ENCODE measurements around the gene NCAN.

The NCAN gene

GRCh38 chr19:19262190-19263057 lies 50.7 kb downstream of the NCAN start:
- no peaks in the 10 kb centered on the region for H3K79me2 ChIP-seq (ENCODE audit: control insufficient read depth, insufficient read depth, low read length, unreplicated experiment)
- no peak overlapping the region for H3K27ac ChIP-seq (ENCODE audit: low read depth, low read length)
- peaks cover 3% of the 10 kb centered on the region for H3K4me1 ChIP-seq (ENCODE audit: control insufficient read depth, insufficient read depth, low read length, unreplicated experiment)
- H2AFZ ChIP-seq (ENCODE audit: low read length, unreplicated experiment) = peak overlapping the region; percentile 5
- H3K4me3 ChIP-seq (ENCODE audit: low read depth, low read length) = no peak overlapping the region
- peaks cover 29% of the 10 kb centered on the region for H3K27me3 ChIP-seq (ENCODE audit: insufficient read depth, low read length)
- H3K36me3 ChIP-seq (ENCODE audit: insufficient read depth, low read length) = no peaks in the 10 kb centered on the region

GRCh38 chr19:19263886-19264487 lies 52.2 kb downstream of the NCAN start:
- H3K27ac ChIP-seq (ENCODE audit: low read depth, low read length) = no peak overlapping the region
- no peak overlapping the region for H2AFZ ChIP-seq (ENCODE audit: low read length, unreplicated experiment)
- H3K79me2 ChIP-seq (ENCODE audit: control insufficient read depth, insufficient read depth, low read length, unreplicated experiment) = no peaks in the 10 kb centered on the region
- H3K36me3 ChIP-seq (ENCODE audit: insufficient read depth, low read length) = no peaks in the 10 kb centered on the region
- H3K4me1 ChIP-seq (ENCODE audit: control insufficient read depth, insufficient read depth, low read length, unreplicated experiment) = peaks cover 3% of the 10 kb centered on the region
- H3K4me3 ChIP-seq (ENCODE audit: low read depth, low read length) = no peak overlapping the region
- H3K27me3 ChIP-seq (ENCODE audit: insufficient read depth, low read length) = peaks cover 29% of the 10 kb centered on the region

DNA sequence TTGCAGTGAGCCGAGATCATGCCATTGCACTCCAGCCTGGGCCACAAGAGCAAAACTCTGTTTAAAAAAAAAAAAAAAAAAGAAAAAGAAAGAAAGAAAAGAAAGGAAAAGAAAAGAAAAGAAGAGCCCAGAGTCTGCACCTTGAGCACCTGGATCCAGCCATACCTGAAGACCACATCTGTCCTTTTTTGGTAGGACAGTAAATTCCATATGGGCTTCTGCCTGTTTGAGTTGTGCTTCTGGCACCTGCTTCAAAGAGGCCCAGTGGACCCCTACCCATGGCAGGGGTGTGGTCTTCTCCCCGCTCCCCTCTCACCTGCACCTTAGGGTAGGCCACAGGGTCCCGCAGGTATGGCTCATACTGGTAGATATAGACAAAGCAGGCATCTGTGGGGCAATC lies 55.5 kb downstream of the NCAN start:
- Histone ChIP-seq H3K27ac (ENCODE audit: low read depth, low read length) (no peak overlapping the region), H3K36me3 (ENCODE audit: insufficient read depth, low read length) (no peaks in the 10 kb centered on the region), H2AFZ (ENCODE audit: low read length, unreplicated experiment) (no peak overlapping the region), H3K4me1 (ENCODE audit: control insufficient read depth, insufficient read depth, low read length, unreplicated experiment) (no peaks in the 10 kb centered on the region), H3K79me2 (ENCODE audit: control insufficient read depth, insufficient read depth, low read length, unreplicated experiment) (no peaks in the 10 kb centered on the region), H3K4me3 (ENCODE audit: low read depth, low read length) (no peak overlapping the region), H3K27me3 (ENCODE audit: insufficient read depth, low read length) (peaks cover 9% of the 10 kb centered on the region)

DNA sequence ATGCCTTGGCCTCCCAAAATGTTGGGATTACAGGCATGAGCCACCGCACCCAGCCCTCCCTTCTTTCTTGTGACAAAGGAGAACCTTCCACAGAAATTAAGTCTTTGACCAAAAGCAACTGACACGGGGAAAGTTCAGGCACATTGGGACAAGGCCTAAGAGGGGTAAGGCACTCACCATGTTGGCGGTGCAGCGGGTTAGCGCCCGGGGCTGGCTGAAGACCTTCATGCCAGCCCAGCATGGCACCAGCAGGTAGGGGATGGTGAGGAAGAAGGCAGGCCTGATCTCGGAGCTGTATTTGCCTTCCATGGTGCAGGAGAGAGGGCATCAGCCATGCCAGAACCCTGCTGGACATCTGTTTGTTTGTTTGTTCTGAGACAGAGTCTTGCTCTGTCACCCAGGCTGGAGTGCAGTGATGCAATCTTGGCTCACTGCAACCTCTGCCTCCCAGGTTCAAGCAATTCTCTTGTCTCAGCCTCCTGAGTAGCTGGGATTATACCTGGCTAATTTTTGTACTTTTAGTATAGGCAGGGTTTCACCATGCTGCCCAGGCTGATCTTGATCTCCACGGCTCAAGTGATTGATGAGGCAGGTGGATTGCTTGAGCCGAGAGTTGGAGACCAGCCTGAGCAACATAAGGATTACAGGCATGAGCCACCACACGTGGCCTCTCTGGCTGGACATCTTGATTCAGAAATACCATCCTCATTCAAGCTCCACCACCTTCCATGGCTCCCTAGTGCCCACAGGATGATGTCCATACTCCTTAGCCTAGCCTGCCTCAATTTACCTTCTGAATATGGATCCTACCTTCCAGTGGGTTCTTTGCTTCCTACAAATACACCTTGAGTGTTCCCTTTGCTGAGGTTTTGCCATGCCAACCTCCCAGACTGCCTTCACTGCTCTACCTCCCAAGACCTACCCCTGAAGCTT lies 57.0 kb downstream of the NCAN start:
- Histone ChIP-seq H3K27me3 (ENCODE audit: insufficient read depth, low read length) (no peaks in the 10 kb centered on the region), H3K79me2 (ENCODE audit: control insufficient read depth, insufficient read depth, low read length, unreplicated experiment) (no peaks in the 10 kb centered on the region), H3K36me3 (ENCODE audit: insufficient read depth, low read length) (no peaks in the 10 kb centered on the region), H2AFZ (ENCODE audit: low read length, unreplicated experiment) (no peak overlapping the region), H3K27ac (ENCODE audit: low read depth, low read length) (no peak overlapping the region), H3K4me1 (ENCODE audit: control insufficient read depth, insufficient read depth, low read length, unreplicated experiment) (no peaks in the 10 kb centered on the region), H3K4me3 (ENCODE audit: low read depth, low read length) (no peak overlapping the region)

- H3K4me1 ChIP-seq (ENCODE audit: control insufficient read depth, insufficient read depth, low read length, unreplicated experiment) = no peaks in the 10 kb centered on the region
Observed at GRCh38 chr19:19269952-19270694, 58.4 kb downstream of the NCAN start.

DNA sequence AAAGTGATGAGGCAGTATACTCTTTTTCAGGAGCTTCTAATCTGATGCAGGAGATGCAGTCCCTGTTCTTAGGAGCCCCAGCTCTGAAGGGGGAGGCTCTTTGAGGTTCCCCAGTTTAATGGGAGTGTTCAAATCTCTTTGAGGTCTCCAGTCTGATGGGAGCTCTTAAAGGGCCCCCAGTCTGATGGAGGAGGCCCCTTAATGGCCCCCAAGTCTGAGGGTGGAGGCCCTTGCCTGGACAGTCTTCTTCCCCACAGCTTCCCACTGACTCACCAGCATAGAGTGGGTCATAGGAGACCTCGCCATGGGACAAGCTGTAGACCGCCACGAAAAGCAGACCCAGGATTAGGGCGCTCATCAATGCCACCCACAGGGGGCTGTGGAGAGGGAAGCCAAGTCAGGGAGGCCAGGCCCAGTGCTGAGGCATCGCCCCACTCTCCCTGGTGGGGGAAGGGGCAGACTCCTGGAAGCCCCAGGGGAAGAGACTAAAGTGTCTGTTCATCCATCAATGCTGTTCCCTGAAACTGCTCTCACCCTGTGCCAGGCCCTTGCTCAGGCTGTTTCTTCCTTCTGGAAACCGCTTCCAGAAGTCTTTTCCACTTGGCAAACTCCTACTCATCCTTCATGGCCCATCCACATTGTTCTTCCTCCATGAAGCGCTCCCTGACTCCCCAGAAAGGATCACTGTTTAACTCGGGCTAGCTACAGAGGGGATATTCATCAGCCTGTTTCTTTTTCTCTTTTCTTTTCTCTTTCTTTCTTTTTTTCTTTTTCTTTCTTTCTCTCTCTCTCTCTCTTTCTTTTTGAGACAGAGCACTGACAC lies 59.2 kb downstream of the NCAN start:
- no peak overlapping the region for H2AFZ ChIP-seq (ENCODE audit: low read length, unreplicated experiment)
- H3K79me2 ChIP-seq (ENCODE audit: control insufficient read depth, insufficient read depth, low read length, unreplicated experiment) = no peaks in the 10 kb centered on the region
- no peaks in the 10 kb centered on the region for H3K4me1 ChIP-seq (ENCODE audit: control insufficient read depth, insufficient read depth, low read length, unreplicated experiment)
- H3K4me3 ChIP-seq (ENCODE audit: low read depth, low read length) = no peak overlapping the region
- no peak overlapping the region for H3K27ac ChIP-seq (ENCODE audit: low read depth, low read length)
- H3K36me3 ChIP-seq (ENCODE audit: insufficient read depth, low read length) = no peaks in the 10 kb centered on the region
- H3K27me3 ChIP-seq (ENCODE audit: insufficient read depth, low read length) = no peaks in the 10 kb centered on the region

More at GRCh38 chr19:19269952-19270694, 58.4 kb downstream of the NCAN start:
- Histone ChIP-seq H3K36me3 (ENCODE audit: insufficient read depth, low read length) (no peaks in the 10 kb centered on the region), H3K27me3 (ENCODE audit: insufficient read depth, low read length) (no peaks in the 10 kb centered on the region), H3K4me3 (ENCODE audit: low read depth, low read length) (no peak overlapping the region), H3K79me2 (ENCODE audit: control insufficient read depth, insufficient read depth, low read length, unreplicated experiment) (no peaks in the 10 kb centered on the region), H3K27ac (ENCODE audit: low read depth, low read length) (no peak overlapping the region), H2AFZ (ENCODE audit: low read length, unreplicated experiment) (no peak overlapping the region)

GRCh38 chr19:19271828-19272599 lies 60.3 kb downstream of the NCAN start:
- Histone ChIP-seq H3K36me3 (ENCODE audit: insufficient read depth, low read length) (no peaks in the 10 kb centered on the region), H3K79me2 (ENCODE audit: control insufficient read depth, insufficient read depth, low read length, unreplicated experiment) (no peaks in the 10 kb centered on the region), H2AFZ (ENCODE audit: low read length, unreplicated experiment) (no peak overlapping the region), H3K27ac (ENCODE audit: low read depth, low read length) (no peak overlapping the region), H3K4me1 (ENCODE audit: control insufficient read depth, insufficient read depth, low read length, unreplicated experiment) (peaks cover 8% of the 10 kb centered on the region), H3K4me3 (ENCODE audit: low read depth, low read length) (no peak overlapping the region), H3K27me3 (ENCODE audit: insufficient read depth, low read length) (no peaks in the 10 kb centered on the region)

- H3K4me3 ChIP-seq (ENCODE audit: low read depth, low read length) = no peak overlapping the region
- no peaks in the 10 kb centered on the region for H3K79me2 ChIP-seq (ENCODE audit: control insufficient read depth, insufficient read depth, low read length, unreplicated experiment)
- H3K27me3 ChIP-seq (ENCODE audit: insufficient read depth, low read length) = no peaks in the 10 kb centered on the region
- H3K27ac ChIP-seq (ENCODE audit: low read depth, low read length) = no peak overlapping the region
- H3K36me3 ChIP-seq (ENCODE audit: insufficient read depth, low read length) = no peaks in the 10 kb centered on the region
- H2AFZ ChIP-seq (ENCODE audit: low read length, unreplicated experiment) = no peak overlapping the region
- H3K4me1 ChIP-seq (ENCODE audit: control insufficient read depth, insufficient read depth, low read length, unreplicated experiment) = peaks cover 8% of the 10 kb centered on the region
Observed at GRCh38 chr19:19274146-19274545, 62.4 kb downstream of the NCAN start.

All from ACC112 (cell line).